Ovary (tissue), 9 donors: ENCODE results near the gene SEMA4D. TPM values are rescaled to one million over a fixed set of nuclear protein-coding genes. Genes with fewer than 3 reads are reported as not detected.

Experiments
- DNase-seq, 5 donors: peaks; one replicate each; pipeline ENCODE4 v3.0.0-alpha.2; 2019 to 2020
- H3K27ac ChIP-seq, 2 donors: fragments of 200-600 bp; one replicate each; pipeline versions ENCODE4 v1.5.1 to v1.8.0; 2019 to 2022
- H3K27me3 ChIP-seq: fragments of 200-600 bp; one replicate; pipeline ENCODE4 v1.8.0; 2022
- H3K36me3 ChIP-seq: fragments of 200-600 bp; sonication (generic); one replicate; pipeline ENCODE4 v1.5.1; 2019
- H3K4me1 ChIP-seq: one replicate; pipeline ENCODE4 v1.8.1; 2013; ENCODE audit warnings: mild to moderate bottlenecking, moderate library complexity; ENCODE audit not compliant: insufficient read depth
- H3K4me3 ChIP-seq: fragments of 200-600 bp; sonication (generic); one replicate; pipeline ENCODE4 v1.5.1; 2017
- H3K9me3 ChIP-seq, 2 donors: fragments of 200-600 bp in 1 of 2; sonication (generic) in 1 of 2; one replicate each; pipeline versions ENCODE4 v1.5.1 to v1.8.1; 2013 to 2019; ENCODE audit warnings: mild to moderate bottlenecking in 1 of 2, moderate library complexity in 1 of 2
- EP300 ChIP-seq: sonication (generic); formaldehyde crosslinking; IDR thresholded peaks from one replicate; pipeline ENCODE4 v1.6.1; 2017; ENCODE audit warnings: antibody characterized with exemption
- POLR2A ChIP-seq: fragments of 450-650 bp; IDR thresholded peaks from one replicate; pipeline ENCODE4 v1.6.1; 2017; ENCODE audit warnings: antibody characterized with exemption, mild to moderate bottlenecking, moderate library complexity
- WGBS, 3 donors: extraction: QIAGEN DNeasy Blood & Tissue Kit in 1 of 3; methylation state at CpG; one replicate each; pipeline versions ENCODE4 v1.1.5 to v1.1.7; 2013 to 2017; 5-methylcytosine and 5-hydroxymethylcytosine counted together
- intact Hi-C, 4 donors: fragments of 100-400 bp; cut with DNase I; formaldehyde crosslinking; loops; one replicate each; pipeline versions ENCODE4 v1.11.0 to v1.15.1; 2022 to 2023
- polyA plus RNA-seq, 2 donors: library from polyadenylated mRNA; stranded (reverse); fragments of 200-250 nt in 1 of 2; fragments of 350-450 nt in 1 of 2; fragmentation: Illumina TruSeq in 1 of 2; extraction: RNeasy Lipid Tissue Mini Kit (QIAGEN cat#74804) in 1 of 2; gene quantifications; one replicate each; pipeline ENCODE4 v1.2.3, GENCODE V29; 2013 to 2014
- total RNA-seq, 7 donors: library from RNA; depleted of rRNA in 2 of 7; stranded (reverse); fragments of >200 nt in 2 of 7; fragmentation: NEBNext Ultra II Directional in 3 of 7; extraction: Animal tissue kit (Norgen Biotek cat#: 25700) in 3 of 7; gene quantifications; one replicate each; pipeline versions ENCODE4 v1.1.0 to v1.2.4, GENCODE V29; 2016 to 2023
- TF ChIP-seq, protein P1 (sequence below), 3 donors: fragments of 450-650 bp in 2 of 3; fragments of 200-600 bp in 1 of 3; IDR thresholded peaks; one replicate each; pipeline versions ENCODE4 v1.5.1 to v1.8.0; 2016 to 2022; ENCODE audit warnings: antibody characterized with exemption in 3 of 3, mild to moderate bottlenecking in 1 of 3
- donor health status: DM: no; HTN: no; CAD: no; lungs with moderate emphysema.
- donor health status: DM: no; HTN: no; CAD: no.
- donor health status: Bipolar disorder and iron deficiency.
- donor health status: DM: yes; HTN: yes; CAD: no.
- donor health status: DM: no; HTN: no; CAD: no.
- donor health status: DM: yes; HTN: yes; CAD: no.

The SEMA4D gene
- total and polyA plus RNA-seq, 9 donors, result 6.0 to 27.2 (median 16.7) TPM

DNA sequence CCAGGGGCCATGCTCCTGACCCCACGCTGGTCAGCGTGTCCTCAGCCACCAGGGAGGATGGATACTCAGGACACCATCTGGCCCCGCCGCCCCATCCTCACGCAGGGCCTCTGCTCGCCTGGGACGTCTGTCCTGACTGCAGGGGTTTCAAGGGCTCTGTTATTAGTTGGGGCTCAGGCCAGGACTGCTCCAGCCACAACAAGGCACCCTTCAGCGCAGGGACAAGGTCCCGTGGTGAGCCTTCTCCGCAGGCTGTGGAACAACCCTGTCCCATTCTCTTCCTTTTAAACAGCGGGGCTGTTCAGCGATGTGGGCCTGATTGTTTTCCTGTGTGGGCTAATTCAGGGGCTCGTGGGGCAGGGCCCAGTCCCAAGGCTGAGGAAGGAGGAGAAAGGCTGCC, 61.6 kb downstream of the SEMA4D start:
- H3K4me3 ChIP-seq, result no peak overlapping the region
- no peak overlapping the region for H3K27ac ChIP-seq
- DNase-seq, result no peak
- no peaks in the 10 kb centered on the region for H3K36me3 ChIP-seq
- no peaks in the 10 kb centered on the region for H3K4me1 ChIP-seq
- intact Hi-C loops, result no loop called here
- 90 to 94% (median 94%) methylated on average over 13 of the region's 13 CpGs for WGBS, 3 donors
- H3K9me3 ChIP-seq, result no peaks in the 10 kb centered on the region
- H3K27me3 ChIP-seq, result no peaks in the 10 kb centered on the region
- TF ChIP-seq, protein P1, sequence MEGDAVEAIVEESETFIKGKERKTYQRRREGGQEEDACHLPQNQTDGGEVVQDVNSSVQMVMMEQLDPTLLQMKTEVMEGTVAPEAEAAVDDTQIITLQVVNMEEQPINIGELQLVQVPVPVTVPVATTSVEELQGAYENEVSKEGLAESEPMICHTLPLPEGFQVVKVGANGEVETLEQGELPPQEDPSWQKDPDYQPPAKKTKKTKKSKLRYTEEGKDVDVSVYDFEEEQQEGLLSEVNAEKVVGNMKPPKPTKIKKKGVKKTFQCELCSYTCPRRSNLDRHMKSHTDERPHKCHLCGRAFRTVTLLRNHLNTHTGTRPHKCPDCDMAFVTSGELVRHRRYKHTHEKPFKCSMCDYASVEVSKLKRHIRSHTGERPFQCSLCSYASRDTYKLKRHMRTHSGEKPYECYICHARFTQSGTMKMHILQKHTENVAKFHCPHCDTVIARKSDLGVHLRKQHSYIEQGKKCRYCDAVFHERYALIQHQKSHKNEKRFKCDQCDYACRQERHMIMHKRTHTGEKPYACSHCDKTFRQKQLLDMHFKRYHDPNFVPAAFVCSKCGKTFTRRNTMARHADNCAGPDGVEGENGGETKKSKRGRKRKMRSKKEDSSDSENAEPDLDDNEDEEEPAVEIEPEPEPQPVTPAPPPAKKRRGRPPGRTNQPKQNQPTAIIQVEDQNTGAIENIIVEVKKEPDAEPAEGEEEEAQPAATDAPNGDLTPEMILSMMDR (IDR thresholded peaks at IDR 0.05), result no peak
- TF ChIP-seq POLR2A, result no peak
- TF ChIP-seq EP300, result no peak

DNA sequence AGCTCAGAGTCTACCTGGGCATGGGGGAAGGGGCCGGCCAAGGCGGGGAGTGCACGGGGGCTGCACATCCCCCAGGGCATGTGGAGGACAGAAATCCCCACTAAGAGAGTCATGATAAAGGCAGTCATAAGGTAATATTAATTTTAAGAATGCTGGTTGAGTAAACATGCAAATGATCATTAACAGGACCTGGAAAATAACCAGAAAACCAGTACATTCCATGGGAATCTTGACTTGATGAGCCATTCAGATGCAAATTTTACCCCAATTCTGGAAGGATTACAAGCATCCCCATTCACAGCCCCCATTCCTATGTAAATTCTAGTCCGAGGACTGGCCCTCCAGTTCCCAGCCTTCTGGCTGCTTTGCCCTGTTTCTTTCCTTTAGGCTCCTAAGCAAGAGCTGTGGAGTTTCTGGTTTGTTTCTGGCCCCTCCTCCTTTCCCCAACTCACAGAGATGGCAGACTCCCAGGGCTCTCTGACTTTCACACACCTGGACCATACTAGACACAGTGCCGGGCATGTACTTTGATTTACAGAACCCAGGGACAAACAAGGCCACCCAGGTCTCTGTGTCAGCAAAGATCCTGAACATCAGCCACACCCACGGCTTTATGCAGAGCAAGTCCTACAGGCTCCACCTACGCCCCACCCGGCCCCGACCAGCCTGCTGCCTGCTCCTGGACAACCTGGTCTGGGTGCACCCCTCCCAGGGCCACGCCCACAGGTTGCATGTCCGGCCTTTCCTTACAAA, 62.7 kb downstream of the SEMA4D start:
- H3K4me3 ChIP-seq, result no peak overlapping the region
- no peaks in the 10 kb centered on the region for H3K9me3 ChIP-seq
- no peaks in the 10 kb centered on the region for H3K36me3 ChIP-seq
- no peaks in the 10 kb centered on the region for H3K27me3 ChIP-seq
- H3K27ac ChIP-seq, result no peak overlapping the region
- H3K4me1 ChIP-seq, result no peaks in the 10 kb centered on the region
- intact Hi-C loops, result no loop called here
- WGBS, 3 donors, result 58 to 69% (median 65%) methylated on average over 11 of the region's 11 CpGs
- TF ChIP-seq POLR2A (no peak), EP300 (no peak)
- TF ChIP-seq, protein P1 (IDR thresholded peaks at IDR 0.05), result no peak
- DNase-seq, result no peak

DNA sequence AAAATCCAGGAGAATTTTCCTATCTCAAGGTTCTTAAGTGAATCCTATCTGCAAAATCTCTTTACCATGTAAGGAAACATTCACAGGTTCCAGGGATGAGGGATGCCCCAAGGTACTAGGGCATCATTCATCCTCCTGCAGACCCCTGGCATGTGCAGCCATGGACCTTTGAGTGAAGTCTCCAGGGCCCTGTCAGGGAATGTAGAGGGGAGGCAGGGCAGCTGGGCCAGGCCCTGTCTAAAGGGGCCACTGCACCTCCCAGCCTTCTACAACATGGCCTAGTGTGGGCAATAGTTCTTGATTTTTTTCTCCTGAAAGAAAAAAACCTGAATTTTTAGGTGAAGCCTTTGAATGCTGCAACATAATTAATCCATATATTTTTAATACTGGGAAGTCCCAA, 63.3 kb downstream of the SEMA4D start:
- Histone ChIP-seq H3K4me3 (no peak overlapping the region), H3K4me1 (no peaks in the 10 kb centered on the region), H3K36me3 (no peaks in the 10 kb centered on the region), H3K27me3 (no peaks in the 10 kb centered on the region), H3K9me3 (no peaks in the 10 kb centered on the region), H3K27ac (no peak overlapping the region)
- TF ChIP-seq POLR2A (no peak), EP300 (no peak)
- TF ChIP-seq, protein P1 (IDR thresholded peaks at IDR 0.05), result no peak
- no peak for DNase-seq
- intact Hi-C loops, result no loop called here

DNA sequence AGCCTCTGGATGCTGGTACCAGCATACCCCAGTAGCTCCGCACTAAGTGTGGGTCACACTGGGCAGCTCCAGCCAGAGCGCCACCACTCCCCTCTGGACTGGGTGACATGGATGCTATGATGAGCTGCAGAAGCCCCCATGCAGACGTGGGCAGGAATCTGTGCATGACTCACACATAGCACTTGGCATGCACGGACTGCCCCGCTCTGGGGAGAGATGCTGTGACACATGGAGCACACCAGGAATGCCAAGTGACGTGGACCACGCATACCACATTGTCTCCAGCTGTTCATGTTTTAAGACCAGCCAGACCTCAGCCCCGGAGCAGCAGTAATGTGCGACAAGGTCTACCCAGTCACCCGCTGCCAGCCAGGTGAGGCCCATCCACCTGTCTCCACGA, 64.1 kb downstream of the SEMA4D start:
- TF ChIP-seq EP300 (no peak), POLR2A (no peak)
- TF ChIP-seq, protein P1 (IDR thresholded peaks at IDR 0.05), result no peak
- DNase-seq, result no peak
- Histone ChIP-seq H3K27me3 (no peaks in the 10 kb centered on the region), H3K4me1 (no peaks in the 10 kb centered on the region), H3K27ac (no peak overlapping the region), H3K36me3 (no peaks in the 10 kb centered on the region), H3K4me3 (no peak overlapping the region), H3K9me3 (no peaks in the 10 kb centered on the region)
- intact Hi-C loops, result no loop called here
- WGBS, 3 donors, result 89 to 92% (median 92%) methylated on average over 11 of the region's 11 CpGs
